Nephron (organoid): Measurements from ENCODE around the gene MYO18B.

ENCODE experiments used
- H3K27ac Mint-ChIP-seq, 3 experiments: 2 replicates each; pipeline ENCODE4 v1.8.0; 2020; ENCODE audit warnings: mixed read lengths in 3 of 3, mild to moderate bottlenecking in 2 of 3, moderate library complexity in 1 of 3
- H3K27me3 Mint-ChIP-seq: 2 replicates; pipeline ENCODE4 v1.8.0; 2021; ENCODE audit warnings: low read depth, mild to moderate bottlenecking, moderate library complexity, mixed read lengths
- H3K36me3 Mint-ChIP-seq: 2 replicates; pipeline ENCODE4 v1.8.0; 2020; ENCODE audit warnings: low read depth, mixed read lengths
- H3K4me1 Mint-ChIP-seq: 2 replicates; pipeline ENCODE4 v1.8.0; 2020; ENCODE audit warnings: mixed read lengths
- H3K4me3 Mint-ChIP-seq, 3 experiments: 2 replicates each; pipeline ENCODE4 v1.8.0; 2020; ENCODE audit warnings: mild to moderate bottlenecking in 3 of 3, mixed read lengths in 3 of 3, moderate library complexity in 2 of 3
- H3K9me3 Mint-ChIP-seq: 2 replicates; pipeline ENCODE4 v1.8.0; 2020; ENCODE audit warnings: mixed read lengths
- CTCF ChIP-seq, 3 experiments: fragments of 200-600 bp; sonication (generic); IDR thresholded peaks; one replicate each; pipeline ENCODE4 v1.5.0; 2021; ENCODE audit warnings: antibody characterized with exemption in 3 of 3; ENCODE audit not compliant: unreplicated experiment in 3 of 3

Gene MYO18B

GRCh38 chr22:26023104-26023775 is 281.3 kb downstream of the MYO18B start:
- H3K9me3 Mint-ChIP-seq: no peaks in the 10 kb centered on the region
- TF ChIP-seq CTCF (IDR thresholded peaks at IDR 0.05; ENCODE audit: unreplicated experiment in 3 of 3): no peak
- no peak overlapping the region for H3K27ac Mint-ChIP-seq
- H3K36me3 Mint-ChIP-seq: no peaks in the 10 kb centered on the region
- H3K27me3 Mint-ChIP-seq: peaks cover 6% of the 10 kb centered on the region
- no peaks in the 10 kb centered on the region for H3K4me1 Mint-ChIP-seq
- no peak overlapping the region for H3K4me3 Mint-ChIP-seq

DNA sequence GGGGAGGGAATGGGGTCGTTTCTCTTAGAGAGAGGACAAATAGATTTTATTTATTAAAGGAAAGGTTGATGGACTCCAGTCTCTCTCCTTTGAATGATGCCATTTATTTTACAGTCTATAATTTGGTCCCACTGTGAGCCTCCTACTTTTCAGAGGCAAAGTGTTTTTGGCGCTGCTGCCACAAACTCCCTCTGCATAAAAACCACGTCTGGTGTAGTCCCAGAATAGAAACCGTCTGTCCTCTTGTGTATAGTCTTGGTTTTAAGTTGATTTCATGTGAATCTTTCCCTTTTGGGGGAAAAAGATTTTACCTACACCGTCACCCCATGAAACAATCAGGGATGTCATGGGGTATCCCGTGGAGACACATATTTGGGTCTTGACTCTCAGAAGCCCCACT is 283.6 kb downstream of the MYO18B start:
- H3K27me3 Mint-ChIP-seq: no peaks in the 10 kb centered on the region
- H3K27ac Mint-ChIP-seq: no peak overlapping the region
- H3K4me3 Mint-ChIP-seq: no peak overlapping the region
- no peak for TF ChIP-seq CTCF (IDR thresholded peaks at IDR 0.05; ENCODE audit: unreplicated experiment in 3 of 3)
- H3K4me1 Mint-ChIP-seq: no peaks in the 10 kb centered on the region
- no peaks in the 10 kb centered on the region for H3K36me3 Mint-ChIP-seq
- no peaks in the 10 kb centered on the region for H3K9me3 Mint-ChIP-seq

DNA sequence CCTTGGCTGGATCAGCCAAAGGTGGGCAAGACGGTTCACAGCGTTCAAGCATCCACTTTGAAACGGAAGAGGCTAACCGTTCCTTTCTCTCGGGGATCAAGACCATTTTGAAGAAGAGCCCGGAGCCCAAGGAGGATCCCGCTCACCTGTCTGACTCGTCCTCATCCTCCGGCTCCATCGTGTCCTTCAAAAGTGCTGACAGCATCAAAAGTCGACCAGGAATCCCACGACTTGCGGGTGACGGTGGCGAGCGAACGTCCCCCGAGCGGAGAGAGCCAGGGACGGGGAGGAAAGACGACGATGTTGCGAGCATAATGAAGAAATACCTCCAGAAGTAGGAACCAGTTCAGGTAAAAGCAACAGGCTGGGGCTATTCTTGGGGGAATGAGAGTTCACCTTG is 285.4 kb downstream of the MYO18B start:
- H3K36me3 Mint-ChIP-seq: no peaks in the 10 kb centered on the region
- H3K4me3 Mint-ChIP-seq: no peak overlapping the region
- H3K9me3 Mint-ChIP-seq: no peaks in the 10 kb centered on the region
- no peaks in the 10 kb centered on the region for H3K4me1 Mint-ChIP-seq
- TF ChIP-seq CTCF (IDR thresholded peaks at IDR 0.05; ENCODE audit: unreplicated experiment in 3 of 3): no peak
- H3K27ac Mint-ChIP-seq: no peak overlapping the region
- H3K27me3 Mint-ChIP-seq: no peaks in the 10 kb centered on the region

GRCh38 chr22:26031641-26032040 is 289.7 kb downstream of the MYO18B start:
- Mint-ChIP-seq H3K36me3 (no peaks in the 10 kb centered on the region), H3K4me3 (no peak overlapping the region), H3K4me1 (no peaks in the 10 kb centered on the region), H3K9me3 (peaks cover 7% of the 10 kb centered on the region), H3K27ac (no peak overlapping the region), H3K27me3 (peaks cover 3% of the 10 kb centered on the region)
- no peak for TF ChIP-seq CTCF (IDR thresholded peaks at IDR 0.05; ENCODE audit: unreplicated experiment in 3 of 3)

GRCh38 chr22:26033071-26033470 is 291.1 kb downstream of the MYO18B start:
- no peaks in the 10 kb centered on the region for H3K36me3 Mint-ChIP-seq
- TF ChIP-seq CTCF (IDR thresholded peaks at IDR 0.05; ENCODE audit: unreplicated experiment in 3 of 3): no peak
- peaks cover 7% of the 10 kb centered on the region for H3K9me3 Mint-ChIP-seq
- H3K4me1 Mint-ChIP-seq: no peaks in the 10 kb centered on the region
- H3K4me3 Mint-ChIP-seq: no peak overlapping the region
- no peak overlapping the region for H3K27ac Mint-ChIP-seq
- H3K27me3 Mint-ChIP-seq: peaks cover 3% of the 10 kb centered on the region

GRCh38 chr22:26033586-26033985 is 291.6 kb downstream of the MYO18B start:
- peaks cover 3% of the 10 kb centered on the region for H3K27me3 Mint-ChIP-seq
- H3K27ac Mint-ChIP-seq: no peak overlapping the region
- no peak for TF ChIP-seq CTCF (IDR thresholded peaks at IDR 0.05; ENCODE audit: unreplicated experiment in 3 of 3)
- peaks cover 7% of the 10 kb centered on the region for H3K9me3 Mint-ChIP-seq
- H3K4me1 Mint-ChIP-seq: no peaks in the 10 kb centered on the region
- H3K36me3 Mint-ChIP-seq: no peaks in the 10 kb centered on the region
- H3K4me3 Mint-ChIP-seq: no peak overlapping the region
